H1 (cell line): Measurements from ENCODE around the gene APOC4. TPM values are rescaled to one million over a fixed set of nuclear protein-coding genes. Genes with fewer than 3 reads are reported as not detected.

Experiments used
- CTCF ChIA-PET: fragments of 300-600 bp; sonication (Branson Sonifier 250); formaldehyde crosslinking; loops from one replicate; lab custom pipeline; 2021; ENCODE audit not compliant: partially characterized antibody; lab: Charles Lee
- POLR2A ChIA-PET: fragments of 300-600 bp; sonication (Branson Sonifier 250); formaldehyde crosslinking; loops from one replicate; lab custom pipeline; 2021; ENCODE audit warnings: inconsistent platforms; ENCODE audit not compliant: partially characterized antibody; lab: Charles Lee
- DNase-seq, 2 experiments: peaks; one replicate each; pipeline versions ENCODE4 v3.0.0 to v3.0.0-alpha.2; 2010 to 2022; ENCODE audit warnings: low spot score in 2 of 2, low read depth in 1 of 2, mixed read lengths in 1 of 2
- FAIRE-seq: peaks from 2 replicates; lab custom pipeline; 2011; peaks lifted over from hg19 to GRCh38; lab: Jason Lieb, UNC
- H2AFZ ChIP-seq: 2 replicates; pipeline ENCODE4 v1.8.1; 2012; ENCODE audit warnings: low read length, inconsistent platforms
- H2AK5ac ChIP-seq: 2 replicates; pipeline ENCODE4 v1.6.1; 2013; ENCODE audit warnings: low read depth, low read length
- H2BK120ac ChIP-seq: replicated peaks from 2 replicates; pipeline ENCODE3; 2013; ENCODE audit warnings: low read depth, low read length, inconsistent platforms
- H2BK12ac ChIP-seq: 2 replicates; pipeline ENCODE4 v1.6.1; 2013; ENCODE audit warnings: low read depth, low read length
- H2BK15ac ChIP-seq: 2 replicates; pipeline ENCODE4 v1.6.1; 2013; ENCODE audit warnings: low read length
- H2BK20ac ChIP-seq: 2 replicates; pipeline ENCODE4 v1.6.1; 2013; ENCODE audit warnings: low read length
- H2BK5ac ChIP-seq: 2 replicates; pipeline ENCODE4 v1.6.1; 2013; ENCODE audit warnings: low read depth, low read length
- H3K14ac ChIP-seq: 2 replicates; pipeline ENCODE4 v1.6.1; 2013; ENCODE audit warnings: inconsistent platforms; ENCODE audit not compliant: insufficient read length
- H3K18ac ChIP-seq: 2 replicates; pipeline ENCODE4 v1.6.1; 2013; ENCODE audit warnings: low read length; ENCODE audit errors: extremely low read depth
- H3K23ac ChIP-seq: 2 replicates; pipeline ENCODE4 v1.6.1; 2013; ENCODE audit warnings: inconsistent platforms; ENCODE audit not compliant: insufficient read length
- H3K23me2 ChIP-seq: 2 replicates; pipeline ENCODE4 v1.6.1; 2013; ENCODE audit warnings: low read depth, low read length
- H3K27ac ChIP-seq: 2 replicates; pipeline ENCODE4 v1.6.1; 2011; ENCODE audit warnings: low read depth, low read length, inconsistent platforms
- H3K27me3 ChIP-seq, 4 experiments: replicated peaks in 1 of 4; 1 replicate in 1 of 4; 2 replicates in 3 of 4; pipeline versions ENCODE4 v1.6.1 to v1.8.1; 2011 to 2013; ENCODE audit warnings: low read length in 3 of 4, mild to moderate bottlenecking in 3 of 4, inconsistent platforms in 2 of 4, mixed read lengths in 2 of 4, moderate library complexity in 1 of 4; ENCODE audit not compliant: control insufficient read depth in 3 of 4, insufficient read depth in 3 of 4; ENCODE audit errors: extremely low read depth in 1 of 4
- H3K36me3 ChIP-seq, 4 experiments: 2 replicates each; pipeline versions ENCODE4 v1.6.1 to v1.8.1; 2011 to 2013; ENCODE audit warnings: mild to moderate bottlenecking in 4 of 4, low read length in 3 of 4, moderate library complexity in 2 of 4, control low read depth in 1 of 4, inconsistent platforms in 1 of 4; ENCODE audit not compliant: insufficient read depth in 4 of 4, control insufficient read depth in 2 of 4
- H3K4ac ChIP-seq: replicated peaks from 2 replicates; pipeline ENCODE3; 2013; ENCODE audit warnings: low read length, low read depth, mixed read lengths, inconsistent platforms; ENCODE audit not compliant: insufficient read length
- H3K4me1 ChIP-seq, 4 experiments: replicated peaks in 1 of 4; 1 replicate in 1 of 4; 2 replicates in 3 of 4; pipeline versions ENCODE4 v1.6.1 to v1.8.1; 2011 to 2013; ENCODE audit warnings: low read length in 3 of 4, inconsistent platforms in 2 of 4, mixed read lengths in 1 of 4; ENCODE audit not compliant: insufficient read depth in 4 of 4, control insufficient read depth in 3 of 4
- H3K4me2 ChIP-seq, 2 experiments: 2 replicates each; pipeline versions ENCODE4 v1.6.1 to v1.8.1; 2011 to 2013; ENCODE audit warnings: low read depth in 2 of 2, low read length in 2 of 2, control low read depth in 1 of 2, inconsistent platforms in 1 of 2, mild to moderate bottlenecking in 1 of 2; ENCODE audit not compliant: insufficient read depth in 1 of 2
- H3K4me3 ChIP-seq, 4 experiments: fragments of 200-600, 300-600 bp in 1 of 4; sonication (generic), shearing (Covaris generic), sonication (Bioruptor Twin) in 1 of 4; 2 replicates each; pipeline versions ENCODE4 v1.5.1 to v1.8.1; 2011 to 2016; ENCODE audit warnings: low read length in 4 of 4, low read depth in 3 of 4, control low read depth in 2 of 4, inconsistent platforms in 2 of 4, mild to moderate bottlenecking in 2 of 4, mixed read lengths in 1 of 4, moderate library complexity in 1 of 4; ENCODE audit not compliant: insufficient read depth in 2 of 4; ENCODE audit errors: extremely low read depth in 1 of 4
- H3K56ac ChIP-seq: replicated peaks from 2 replicates; pipeline ENCODE3; 2013; ENCODE audit warnings: low read depth, mild to moderate bottlenecking, mixed read lengths, low read length, inconsistent platforms; ENCODE audit not compliant: insufficient read length
- H3K79me1 ChIP-seq: 2 replicates; pipeline ENCODE4 v1.6.1; 2013; ENCODE audit warnings: low read depth, low read length, control low read depth
- H3K79me2 ChIP-seq, 2 experiments: 2 replicates each; pipeline versions ENCODE4 v1.6.1 to v1.8.1; 2012 to 2013; ENCODE audit warnings: low read length in 2 of 2, mild to moderate bottlenecking in 2 of 2, inconsistent platforms in 1 of 2; ENCODE audit not compliant: insufficient read depth in 2 of 2, control insufficient read depth in 1 of 2
- H3K9ac ChIP-seq, 4 experiments: replicated peaks in 1 of 4; 1 replicate in 1 of 4; 2 replicates in 3 of 4; pipeline versions ENCODE4 v1.6.1 to v1.8.1; 2011 to 2013; ENCODE audit warnings: low read depth in 3 of 4, low read length in 3 of 4, control low read depth in 2 of 4, mild to moderate bottlenecking in 2 of 4, moderate library complexity in 2 of 4, inconsistent platforms in 1 of 4; ENCODE audit errors: extremely low read depth in 1 of 4
- H3K9me3 ChIP-seq, 2 experiments: 2 replicates each; pipeline versions ENCODE4 v1.6.1 to v1.8.1; 2012 to 2013; ENCODE audit warnings: mild to moderate bottlenecking in 2 of 2, moderate library complexity in 2 of 2, control low read depth in 1 of 2, inconsistent platforms in 1 of 2, low read depth in 1 of 2, low read length in 1 of 2, mixed read lengths in 1 of 2; ENCODE audit not compliant: insufficient read depth in 2 of 2
- H4K20me1 ChIP-seq, 2 experiments: replicated peaks in 1 of 2; 2 replicates each; pipeline versions ENCODE3 to v1.8.1; 2011 to 2013; ENCODE audit warnings: inconsistent platforms in 2 of 2, low read length in 2 of 2, mild to moderate bottlenecking in 1 of 2; ENCODE audit not compliant: insufficient read depth in 2 of 2, control insufficient read depth in 1 of 2
- H4K5ac ChIP-seq: 2 replicates; pipeline ENCODE4 v1.6.1; 2013; ENCODE audit warnings: low read length, low read depth, mixed read lengths, inconsistent platforms; ENCODE audit not compliant: insufficient read length
- H4K8ac ChIP-seq: 2 replicates; pipeline ENCODE4 v1.8.0; 2013; ENCODE audit warnings: mild to moderate bottlenecking, moderate library complexity, low read length, inconsistent platforms; ENCODE audit not compliant: insufficient read depth; ENCODE audit errors: extremely low read depth
- H4K91ac ChIP-seq: replicated peaks from 2 replicates; pipeline ENCODE3; 2013; ENCODE audit warnings: low read length, mixed read lengths, inconsistent platforms; ENCODE audit not compliant: insufficient read length
- ASH2L ChIP-seq: fragments of 200-600, 300-600 bp; sonication (generic); IDR thresholded peaks from one replicate; pipeline ENCODE4 v1.7.1; 2017; ENCODE audit warnings: low read length
- ATF2 ChIP-seq: IDR thresholded peaks from 2 replicates; pipeline ENCODE4 v1.6.1; 2012; ENCODE audit warnings: low read length, inconsistent platforms
- BACH1 ChIP-seq: IDR thresholded peaks from 2 replicates; pipeline ENCODE4 v1.6.1; 2012; ENCODE audit warnings: low read length, improper control_type of control experiment
- CHD2 ChIP-seq: IDR thresholded peaks from 2 replicates; pipeline ENCODE4 v1.6.1; 2012; ENCODE audit warnings: low read length, improper control_type of control experiment
- MAFK ChIP-seq: IDR thresholded peaks from 2 replicates; pipeline ENCODE4 v1.6.1; 2012; ENCODE audit warnings: low read depth, mild to moderate bottlenecking, improper control_type of control experiment, low read length
- RAD21 ChIP-seq, 2 experiments: IDR thresholded peaks in 1 of 2; conservative IDR thresholded peaks in 1 of 2; 2 replicates each; pipeline ENCODE4 v1.6.1; 2011; ENCODE audit warnings: low read depth in 2 of 2, low read length in 2 of 2, improper control_type of control experiment in 1 of 2, inconsistent platforms in 1 of 2, mild to moderate bottlenecking in 1 of 2, moderate library complexity in 1 of 2
- SIRT6 ChIP-seq: IDR thresholded peaks from one replicate; pipeline ENCODE4 v1.7.1; 2012; ENCODE audit warnings: low read length, inconsistent platforms
- SP1 ChIP-seq: IDR thresholded peaks from 2 replicates; pipeline ENCODE4 v1.6.1; 2011; ENCODE audit warnings: low read depth, low read length
- SP4 ChIP-seq: IDR thresholded peaks from 2 replicates; pipeline ENCODE4 v1.6.1; 2012; ENCODE audit warnings: low read length, inconsistent platforms
- WGBS, 2 experiments: shearing (Covaris generic) in 1 of 2; methylation state at CpG; one replicate each; pipeline versions ENCODE4 v1.1.6 to v1.1.7; 2013 to 2015; ENCODE audit warnings: low lambda C conversion rate in 2 of 2, mixed read lengths in 2 of 2, inconsistent platforms in 1 of 2, low coverage in 1 of 2, missing lambda C conversion rate in 1 of 2; ENCODE audit not compliant: insufficient replicate concordance in 2 of 2, insufficient coverage in 1 of 2, insufficient read length in 1 of 2; ENCODE audit errors: extremely low coverage in 1 of 2, missing lambda C conversion rate in 1 of 2; 5-methylcytosine and 5-hydroxymethylcytosine counted together
- long read RNA-seq, 2 experiments: library from RNA in 1 of 2; library from capped mRNA in 1 of 2; stranded (forward); transcript quantifications; one replicate each; pipeline ENCODE4 v2.0.0, GENCODE V29; 2021; ENCODE audit warnings: inconsistent platforms in 1 of 2
- polyA minus RNA-seq, 3 experiments: library from RNA; depleted of rRNA, polyadenylated mRNA; stranded (reverse); fragments of >200 nt; gene quantifications; 1 replicate in 2 of 3; 2 replicates in 1 of 3; pipeline ENCODE4 v1.2.3, GENCODE V29; 2011
- polyA plus RNA-seq, 7 experiments: library from polyadenylated mRNA; depleted of rRNA in 3 of 7; stranded (reverse) in 5 of 7; unstranded in 2 of 7; fragments of >200 nt in 5 of 7; fragments of 200-250 nt in 2 of 7; gene quantifications; 1 replicate in 5 of 7; 2 replicates in 1 of 7; 4 replicates in 1 of 7; pipeline versions ENCODE4 v1.2.1 to v1.2.3, GENCODE V29; 2011 to 2013; ENCODE audit warnings: missing spikeins in 2 of 7, mixed read lengths in 2 of 7
- total RNA-seq: library from RNA; stranded (reverse); fragmentation: NEBNext Ultra II Directional; extraction: Animal tissue kit (Norgen Biotek cat#: 25700); gene quantifications from 2 replicates; pipeline ENCODE4 v1.2.1, GENCODE V29; 2021
- TF ChIP-seq, protein P1 (sequence below): IDR thresholded peaks from 2 replicates; pipeline ENCODE4 v1.6.1; 2012; ENCODE audit warnings: inconsistent platforms

The APOC4 gene, protein sequence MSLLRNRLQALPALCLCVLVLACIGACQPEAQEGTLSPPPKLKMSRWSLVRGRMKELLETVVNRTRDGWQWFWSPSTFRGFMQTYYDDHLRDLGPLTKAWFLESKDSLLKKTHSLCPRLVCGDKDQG
- total RNA-seq = not detected in 2 replicates
- not detected in 2 replicates for polyA plus RNA-seq (2011; rRNA removed)
- not detected for polyA plus RNA-seq (2011; cell fraction: cytosol; rRNA removed)
- polyA plus RNA-seq (2011; cell fraction: nucleus; rRNA removed) = not detected
- polyA plus RNA-seq (2012, experiment 1 of 2) = not detected in 4 replicates
- not detected for polyA plus RNA-seq (2012, experiment 2 of 2)
- polyA plus RNA-seq (2013, experiment 1 of 2) = not detected
- polyA plus RNA-seq (2013, experiment 2 of 2) = not detected
- polyA minus RNA-seq (2011; rRNA and poly(A)+ RNA removed) = not detected in 2 replicates
- not detected for polyA minus RNA-seq (2011; cell fraction: cytosol; rRNA and poly(A)+ RNA removed)
- not detected for polyA minus RNA-seq (2011; cell fraction: nucleus; rRNA and poly(A)+ RNA removed)
- long read RNA-seq, experiment 1 = 0 reads
- long read RNA-seq, experiment 2 = 0 reads

DNA sequence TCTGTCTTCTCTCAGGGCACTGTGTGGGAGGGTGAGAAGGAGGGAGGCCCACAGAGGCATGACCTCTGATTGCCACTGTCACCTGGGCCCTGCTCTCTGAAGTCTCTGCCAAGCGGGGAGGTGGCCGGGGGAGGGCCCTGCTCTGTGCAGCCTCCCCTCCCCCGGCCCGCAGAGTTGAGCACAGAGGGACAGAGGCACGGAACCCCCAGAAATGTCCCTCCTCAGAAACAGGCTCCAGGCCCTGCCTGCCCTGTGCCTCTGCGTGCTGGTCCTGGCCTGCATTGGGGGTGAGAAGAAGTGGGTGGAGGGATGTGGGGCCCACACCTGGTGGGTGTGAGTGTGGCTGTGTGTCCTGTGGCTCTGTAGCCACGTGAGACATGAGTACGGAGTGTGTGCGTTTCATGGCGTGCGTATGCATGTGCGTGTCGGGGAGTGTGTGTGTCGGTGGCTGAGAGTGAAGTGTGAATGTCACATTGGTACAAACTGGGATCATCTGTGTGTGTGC is at the start of gene APOC4:
Gene APOC4 (plus strand): TSS at position 171 of the 505 bp plus-strand sequence. CDS start 41 bp downstream, at position 212.
- Histone ChIP-seq H3K56ac (no peak within 1 kb of the TSS), H2BK5ac (peak within 1 kb of the TSS; percentile 39; the same call in 1 of the 2 replicates), H3K79me2 (no peaks in the 10 kb centered on the region), H2AFZ (no peak within 1 kb of the TSS), H4K8ac (no peak within 1 kb of the TSS), H2AK5ac (0 out of 2 replicates have a peak within 1 kb of the TSS, but pooled peaks have one; percentile 7), H2BK120ac (no peak within 1 kb of the TSS), H3K27me3 (no peaks in the 10 kb centered on the region), H2BK15ac (no peak within 1 kb of the TSS), H3K79me1 (no peaks in the 10 kb centered on the region), H4K5ac (no peak within 1 kb of the TSS), H4K20me1 (no peaks in the 10 kb centered on the region), H3K18ac (no peak within 1 kb of the TSS), H3K23me2 (no peaks in the 10 kb centered on the region), H4K91ac (no peak within 1 kb of the TSS), H3K27ac (no peak within 1 kb of the TSS), H3K36me3 (no peaks in the 10 kb centered on the region), H2BK12ac (peak within 1 kb of the TSS; percentile 63; the same call in 1 of the 2 replicates), H3K9me3 (no peaks in the 10 kb centered on the region), H3K4me2 (no peak within 1 kb of the TSS), H3K4me3 (no peak within 1 kb of the TSS), H3K4me1 (no peaks in the 10 kb centered on the region), H3K4ac (peak within 1 kb of the TSS; percentile 1), H3K9ac (no peak within 1 kb of the TSS), H2BK20ac (no peak within 1 kb of the TSS), H3K23ac (no peak within 1 kb of the TSS), H3K14ac (no peak within 1 kb of the TSS)
- DNase-seq = no peak
- WGBS, 2 experiments = 92% methylated on average over 11 of the region's 14 CpGs; no CpG with 5 or more reads in 1 of the 2 experiments
- ChIA-PET POLR2A (interaction anchor here (0.6 kb wide), 1 partner anchor 16 kb away, joined by 3 read pairs; no protein-coding TSS in a partner anchor), CTCF (interaction anchor here (1.0 kb wide), 1 partner anchor 33 kb away, joined by 6 read pairs; no protein-coding TSS in a partner anchor)
- FAIRE-seq = no peak
- TF ChIP-seq CHD2 (no peak), SP1 (no peak), SIRT6 (no peak), ASH2L (no peak), SP4 (no peak), ATF2 (no peak), BACH1 (no peak), MAFK (no peak), RAD21 (IDR thresholded peaks at IDR 0.05 in 1 of 2, conservative IDR thresholded peaks at IDR 0.05 in 1 of 2; ENCODE audit: low read depth in 2 of 2, low read length in 2 of 2) (no peak)
- TF ChIP-seq, protein P1, sequence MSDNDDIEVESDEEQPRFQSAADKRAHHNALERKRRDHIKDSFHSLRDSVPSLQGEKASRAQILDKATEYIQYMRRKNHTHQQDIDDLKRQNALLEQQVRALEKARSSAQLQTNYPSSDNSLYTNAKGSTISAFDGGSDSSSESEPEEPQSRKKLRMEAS = no peak
